Activated naive CD8-positive, alpha-beta T cell treated with anti-CD3 and anti-CD28 coated beads for 36 hours (primary cell): Measurements from ENCODE around the gene ABCF2. TPM values are rescaled to one million over a fixed set of nuclear protein-coding genes. Genes with fewer than 3 reads are reported as not detected.
A peak's percentile ranks its signal among the peaks of the same experiment; 100 is the strongest.

ENCODE experiments used
- DNase-seq: peaks from one replicate; pipeline ENCODE4 v3.0.0; 2021
- H3K27ac Mint-ChIP-seq: one replicate; pipeline ENCODE4 v1.8.0; 2022; ENCODE audit warnings: mild to moderate bottlenecking, moderate library complexity, mixed read lengths
- H3K27me3 Mint-ChIP-seq: one replicate; pipeline ENCODE4 v1.8.0; 2022; ENCODE audit warnings: mild to moderate bottlenecking, mixed read lengths
- H3K36me3 Mint-ChIP-seq: one replicate; pipeline ENCODE4 v1.8.0; 2021; ENCODE audit warnings: mild to moderate bottlenecking, mixed read lengths
- H3K4me1 Mint-ChIP-seq: one replicate; pipeline ENCODE4 v1.8.0; 2021; ENCODE audit warnings: mixed read lengths
- H3K4me3 Mint-ChIP-seq: one replicate; pipeline ENCODE4 v1.8.0; 2022; ENCODE audit warnings: mild to moderate bottlenecking, moderate library complexity, mixed read lengths
- H3K9me3 Mint-ChIP-seq: one replicate; pipeline ENCODE4 v1.8.0; 2022; ENCODE audit warnings: mixed read lengths
- total RNA-seq, 2 experiments: library from RNA; stranded (reverse); gene quantifications; one replicate each; pipeline ENCODE4 v1.2.3, GENCODE V29; 2021

ABCF2 gene
- total RNA-seq, 2 experiments from 2014 or later: 85.2 to 87.5 TPM

DNA sequence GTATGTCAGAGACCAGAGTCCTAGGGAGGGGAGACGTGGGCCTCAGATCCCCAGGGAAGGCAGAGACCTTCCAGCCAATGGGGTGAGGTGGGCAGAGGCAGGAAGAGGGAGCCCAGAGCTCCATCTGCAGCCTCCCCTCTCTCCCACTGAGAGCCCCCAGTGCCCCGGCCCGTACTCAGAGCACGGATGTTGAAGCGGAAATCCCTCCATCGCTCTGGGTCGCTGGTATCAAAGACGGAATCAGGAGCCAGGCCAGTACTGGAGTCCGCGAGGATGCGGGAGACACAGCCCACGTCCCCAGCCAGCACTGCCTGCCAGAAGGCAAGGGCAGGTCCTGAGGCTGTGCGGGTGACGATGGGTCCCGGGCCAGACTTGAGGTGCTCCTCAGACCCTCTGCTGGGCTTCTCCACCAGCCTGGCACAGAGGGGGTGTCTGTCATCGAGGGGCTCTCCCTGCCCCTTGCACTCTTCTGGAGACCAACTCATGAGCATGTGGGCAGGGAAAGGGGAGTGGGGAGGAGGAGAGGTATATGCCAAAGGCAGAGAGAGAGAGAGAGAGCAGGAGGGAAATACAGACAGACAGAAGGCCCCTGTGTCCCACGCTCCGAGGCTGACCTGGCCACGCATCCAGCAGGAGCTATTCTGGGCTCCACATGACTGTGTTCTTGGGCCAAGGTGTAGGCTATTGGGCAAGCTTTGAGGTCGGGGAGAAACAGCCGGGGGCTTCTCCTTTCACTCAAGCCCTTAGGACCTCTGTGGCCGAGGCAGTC is 40.2 kb downstream of the ABCF2 start, which contains the start of gene ASB10:
Gene ASB10 (minus strand): TSS at position 611 of the 769 bp plus-strand sequence. CDS start 120 bp downstream, at position 491.
- H3K4me3 Mint-ChIP-seq: no peak within 1 kb of the TSS
- H3K27me3 Mint-ChIP-seq: peaks cover 4% of the 10 kb centered on the region
- H3K27ac Mint-ChIP-seq: no peak within 1 kb of the TSS
- H3K4me1 Mint-ChIP-seq: no peaks in the 10 kb centered on the region
- no peak for DNase-seq
- H3K9me3 Mint-ChIP-seq: no peaks in the 10 kb centered on the region
- no peaks in the 10 kb centered on the region for H3K36me3 Mint-ChIP-seq

DNA sequence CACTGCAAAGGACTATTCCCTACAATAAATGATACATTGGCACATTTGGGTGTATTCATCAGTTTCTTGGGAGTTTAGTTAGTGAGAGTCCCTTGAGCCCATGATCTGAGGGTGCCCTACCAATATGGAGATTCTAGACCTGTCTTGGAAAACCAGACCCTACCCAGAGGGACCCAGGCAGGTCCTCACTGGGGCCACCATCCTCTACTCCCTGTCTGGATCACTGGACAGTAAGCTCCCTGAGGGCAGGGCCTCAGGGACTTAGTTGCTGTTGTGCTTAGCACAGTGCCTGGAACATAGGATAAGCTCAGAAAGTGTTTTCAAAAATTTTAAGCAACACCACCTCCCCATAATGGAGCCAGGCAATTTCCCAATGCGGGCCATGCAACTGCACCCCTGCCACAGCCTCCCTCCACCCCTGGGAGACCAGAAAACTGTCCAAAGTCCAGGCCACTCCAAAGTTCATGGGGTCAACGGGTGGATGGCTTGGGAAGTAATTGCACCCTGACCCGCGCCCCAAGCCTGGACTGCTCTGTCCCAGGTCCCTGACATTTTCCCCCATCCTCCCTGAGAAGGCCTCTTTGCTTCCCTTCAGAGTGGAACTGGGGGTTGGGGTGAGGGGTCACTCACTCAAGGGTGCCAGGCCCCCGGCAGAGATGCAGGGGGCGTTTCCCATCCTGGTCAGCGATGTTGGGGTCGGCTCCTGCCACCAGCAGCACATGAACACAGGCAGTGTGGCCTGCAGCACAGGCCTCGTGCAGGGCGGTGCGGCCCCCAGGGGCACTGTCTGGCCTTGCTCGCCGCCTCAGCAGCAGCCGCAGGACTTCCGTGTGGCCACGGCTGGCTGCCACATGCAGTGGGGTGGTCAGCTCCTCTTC is 41.0 kb downstream of the ABCF2 start:
- Mint-ChIP-seq H3K4me3 (no peak overlapping the region), H3K9me3 (no peaks in the 10 kb centered on the region), H3K27ac (no peak overlapping the region), H3K4me1 (no peaks in the 10 kb centered on the region), H3K36me3 (no peaks in the 10 kb centered on the region), H3K27me3 (peaks cover 5% of the 10 kb centered on the region)
- DNase-seq: no peak

GRCh38 chr7:151181011-151181431 is 46.0 kb downstream of the ABCF2 start:
- Mint-ChIP-seq H3K36me3 (no peaks in the 10 kb centered on the region), H3K27ac (no peak overlapping the region), H3K9me3 (no peaks in the 10 kb centered on the region), H3K27me3 (peaks cover 12% of the 10 kb centered on the region), H3K4me1 (no peaks in the 10 kb centered on the region), H3K4me3 (no peak overlapping the region)
- DNase-seq: no peak

DNA sequence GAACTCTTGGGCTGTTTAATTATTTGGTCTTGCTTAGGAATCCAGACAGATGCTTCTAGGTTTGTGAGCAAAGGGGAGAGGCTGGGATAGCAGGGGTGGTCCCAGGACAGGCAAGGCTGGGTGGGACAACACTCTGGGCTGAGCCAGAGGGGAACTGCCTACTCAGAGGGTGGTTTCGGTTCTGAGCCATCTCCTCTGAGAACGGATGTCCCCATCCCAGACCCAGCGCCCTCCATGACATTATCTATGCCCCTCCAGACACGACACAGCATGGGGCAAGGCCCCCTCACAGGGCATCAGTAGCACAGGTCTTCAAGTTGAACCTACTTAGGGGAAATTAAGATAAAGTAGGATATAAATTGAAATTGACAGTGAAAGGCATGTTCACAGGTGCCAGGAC is 47.1 kb downstream of the ABCF2 start:
- Mint-ChIP-seq H3K4me1 (no peaks in the 10 kb centered on the region), H3K27ac (no peak overlapping the region), H3K36me3 (no peaks in the 10 kb centered on the region), H3K9me3 (no peaks in the 10 kb centered on the region), H3K4me3 (no peak overlapping the region), H3K27me3 (peaks cover 23% of the 10 kb centered on the region)
- no peak for DNase-seq

DNA sequence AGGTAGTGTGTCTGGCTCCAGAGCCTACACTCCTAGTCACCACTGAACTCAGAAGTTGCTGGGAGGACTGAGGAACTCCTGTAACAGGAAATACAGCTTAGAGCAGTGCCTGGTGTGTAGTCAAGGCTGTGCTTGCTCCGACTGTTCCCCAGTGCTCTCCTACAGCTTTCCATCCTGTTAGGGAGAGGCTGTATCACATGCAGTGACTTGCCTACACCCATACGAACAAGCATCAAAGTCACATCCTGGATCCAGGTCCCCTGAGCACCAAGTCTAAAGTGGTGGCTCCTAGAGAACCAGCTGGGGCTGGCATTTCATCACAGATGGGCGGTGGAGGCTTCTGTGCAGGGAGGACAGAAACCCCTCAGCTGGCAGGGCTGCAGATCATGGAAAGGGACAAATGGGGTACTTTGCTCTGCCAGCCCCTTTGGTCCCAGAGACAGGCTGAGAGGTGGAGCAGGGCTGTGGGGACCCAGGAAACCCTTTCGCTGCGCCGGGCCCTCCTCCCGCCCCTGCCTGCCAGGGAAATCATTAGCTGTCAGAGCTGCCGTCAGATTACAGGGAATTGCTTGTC is 47.6 kb downstream of the ABCF2 start:
- Mint-ChIP-seq H3K4me3 (no peak overlapping the region), H3K9me3 (no peaks in the 10 kb centered on the region)

GRCh38 chr7:151178831-151179230 is 48.2 kb downstream of the ABCF2 start:
- Mint-ChIP-seq H3K4me3 (no peak overlapping the region), H3K4me1 (no peaks in the 10 kb centered on the region), H3K9me3 (no peaks in the 10 kb centered on the region), H3K27ac (no peak overlapping the region), H3K27me3 (peaks cover 30% of the 10 kb centered on the region), H3K36me3 (no peaks in the 10 kb centered on the region)
- DNase-seq: no peak

More for the DNA sequence above, 47.6 kb downstream of the ABCF2 start:
- no peak for DNase-seq
- H3K27ac Mint-ChIP-seq: no peak overlapping the region
- no peaks in the 10 kb centered on the region for H3K36me3 Mint-ChIP-seq
- peaks cover 27% of the 10 kb centered on the region for H3K27me3 Mint-ChIP-seq
- H3K4me1 Mint-ChIP-seq: no peaks in the 10 kb centered on the region

DNA sequence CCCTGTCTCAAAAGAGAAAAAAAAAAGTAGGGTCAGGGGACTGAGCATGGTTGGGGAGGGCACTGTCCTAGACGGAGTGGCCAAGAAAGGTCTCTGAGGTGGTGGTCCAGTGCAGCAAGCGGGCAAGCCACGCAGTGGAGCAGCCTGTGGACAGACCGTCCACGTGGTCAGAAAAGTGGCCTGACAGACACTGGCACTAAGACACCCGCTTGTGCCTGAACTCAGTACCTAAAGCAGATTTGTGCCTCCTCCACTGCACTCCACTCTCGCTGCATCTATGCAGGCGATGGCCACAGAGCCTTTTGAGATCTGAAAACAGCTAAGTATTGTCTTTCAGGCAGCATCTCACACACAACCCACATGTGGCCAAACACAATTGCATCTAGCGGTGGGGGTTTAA is 48.8 kb downstream of the ABCF2 start:
- no peaks in the 10 kb centered on the region for H3K36me3 Mint-ChIP-seq
- H3K27ac Mint-ChIP-seq: no peak overlapping the region
- H3K4me1 Mint-ChIP-seq: no peaks in the 10 kb centered on the region
- no peak for DNase-seq
- H3K27me3 Mint-ChIP-seq: peaks cover 36% of the 10 kb centered on the region
- no peaks in the 10 kb centered on the region for H3K9me3 Mint-ChIP-seq
- no peak overlapping the region for H3K4me3 Mint-ChIP-seq

DNA sequence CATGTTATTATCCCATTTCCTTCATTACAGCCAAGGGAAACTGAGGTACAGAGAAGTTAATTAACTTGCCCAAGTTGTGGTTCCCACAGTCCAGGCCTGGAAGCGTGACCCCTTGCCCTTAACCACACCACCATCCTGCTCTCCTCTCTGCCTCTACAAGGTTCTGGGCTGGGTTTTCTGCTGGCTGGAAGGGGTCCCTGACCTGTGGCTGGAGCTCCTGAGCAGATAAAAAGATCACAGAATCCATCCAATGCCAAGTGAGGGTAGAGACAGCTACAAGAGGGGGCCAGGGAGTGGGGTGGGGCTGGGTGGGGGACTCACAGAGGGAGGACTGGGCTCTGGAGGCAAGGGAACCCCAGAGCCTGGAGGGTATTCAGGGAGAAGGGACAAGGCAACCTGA is 49.7 kb downstream of the ABCF2 start:
- no peak for DNase-seq
- Mint-ChIP-seq H3K27ac (no peak overlapping the region), H3K4me3 (no peak overlapping the region), H3K4me1 (peaks cover 6% of the 10 kb centered on the region), H3K36me3 (no peaks in the 10 kb centered on the region), H3K27me3 (peaks cover 46% of the 10 kb centered on the region), H3K9me3 (no peaks in the 10 kb centered on the region)

DNA sequence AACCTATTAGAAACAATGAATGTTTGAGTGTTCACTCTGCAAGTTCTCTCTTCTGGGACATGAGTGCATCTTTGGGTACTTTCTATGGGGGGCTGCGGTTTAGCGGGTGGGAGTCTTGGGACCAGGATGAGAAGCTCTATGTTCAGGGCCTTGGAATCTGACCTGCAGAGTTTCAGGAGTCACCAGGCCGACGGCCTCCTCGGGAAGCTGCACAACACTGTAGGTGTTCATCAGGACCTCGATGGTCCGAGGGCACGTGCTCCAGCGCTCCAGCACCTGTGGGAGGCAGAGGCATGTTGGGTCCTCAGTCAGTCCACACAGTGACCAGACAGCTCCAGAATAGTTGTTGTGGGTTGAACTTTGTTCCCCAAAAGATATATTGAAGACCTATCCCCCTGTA is 50.6 kb downstream of the ABCF2 start:
- Mint-ChIP-seq H3K27me3 (peaks cover 47% of the 10 kb centered on the region), H3K27ac (no peak overlapping the region), H3K4me3 (no peak overlapping the region), H3K9me3 (no peaks in the 10 kb centered on the region), H3K4me1 (peaks cover 9% of the 10 kb centered on the region), H3K36me3 (no peaks in the 10 kb centered on the region)
- DNase-seq: no peak

DNA sequence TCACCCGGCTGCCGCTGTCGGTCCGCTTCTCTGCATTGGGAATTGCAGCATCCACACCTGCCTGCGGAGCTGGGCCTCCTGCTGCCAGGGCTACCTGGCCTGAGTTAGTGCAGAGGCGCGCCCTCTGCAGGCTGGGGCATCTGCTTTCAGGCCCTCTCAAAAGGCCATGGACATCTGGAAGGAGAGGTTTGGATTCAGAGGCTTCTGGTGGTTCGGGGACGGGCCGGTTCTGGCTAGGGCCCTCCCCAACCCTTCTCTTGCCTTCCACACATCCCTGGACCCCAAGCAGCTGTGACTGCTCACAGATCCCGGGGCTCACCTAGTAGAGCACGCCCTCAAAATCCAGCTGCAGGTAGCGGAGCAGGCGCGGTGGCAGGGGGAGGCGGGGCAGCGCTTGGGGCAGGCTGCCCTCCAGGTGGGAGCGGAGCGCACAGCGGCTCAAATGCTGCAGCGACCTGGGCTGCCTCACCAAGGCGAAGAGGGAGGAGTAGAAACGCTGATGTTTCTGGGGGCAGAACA is 51.2 kb downstream of the ABCF2 start:
- Mint-ChIP-seq H3K9me3 (no peaks in the 10 kb centered on the region), H3K27ac (no peak overlapping the region), H3K27me3 (peaks cover 53% of the 10 kb centered on the region), H3K4me1 (peaks cover 9% of the 10 kb centered on the region), H3K36me3 (no peaks in the 10 kb centered on the region), H3K4me3 (no peak overlapping the region)
- no peak for DNase-seq

DNA sequence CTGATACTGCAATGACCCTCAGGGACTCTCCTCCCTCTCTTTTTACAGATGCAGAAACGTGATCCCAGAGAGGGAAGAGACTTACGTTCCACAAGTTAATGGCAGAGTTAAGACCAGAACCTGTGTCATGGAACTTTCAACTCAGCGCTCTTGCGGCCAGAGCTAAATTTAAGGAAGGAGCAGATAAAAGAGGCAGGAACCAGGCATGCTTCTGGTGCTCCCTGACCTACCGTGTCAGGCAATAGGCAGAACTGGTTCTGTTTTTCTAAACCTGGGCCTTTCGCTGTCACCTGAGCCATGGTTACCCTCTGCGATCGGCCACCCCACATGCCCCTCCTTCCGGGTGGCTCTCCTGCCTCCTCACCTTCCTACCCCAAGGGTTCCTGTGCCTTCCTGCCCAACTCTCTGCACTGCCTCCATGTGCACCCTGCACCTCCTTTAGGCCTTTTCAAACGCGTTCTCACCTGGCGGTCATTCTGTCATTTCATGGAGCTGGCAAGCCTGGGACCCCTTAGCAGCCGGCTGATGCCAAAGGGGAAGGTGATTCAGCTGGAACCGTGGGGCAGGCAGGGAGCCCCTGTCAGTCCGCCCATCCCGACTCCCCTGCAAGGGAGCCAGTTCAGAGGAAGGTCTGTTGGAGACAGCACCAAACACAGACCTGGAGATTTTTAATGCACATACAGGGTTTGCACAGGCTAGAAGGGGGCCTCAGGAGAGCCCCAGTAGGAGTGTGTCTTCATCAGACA is 51.8 kb downstream of the ABCF2 start:
- no peak for DNase-seq
- Mint-ChIP-seq H3K27me3 (peaks cover 58% of the 10 kb centered on the region), H3K27ac (no peak overlapping the region), H3K36me3 (no peaks in the 10 kb centered on the region), H3K4me3 (no peak overlapping the region), H3K4me1 (peaks cover 9% of the 10 kb centered on the region), H3K9me3 (no peaks in the 10 kb centered on the region)

DNA sequence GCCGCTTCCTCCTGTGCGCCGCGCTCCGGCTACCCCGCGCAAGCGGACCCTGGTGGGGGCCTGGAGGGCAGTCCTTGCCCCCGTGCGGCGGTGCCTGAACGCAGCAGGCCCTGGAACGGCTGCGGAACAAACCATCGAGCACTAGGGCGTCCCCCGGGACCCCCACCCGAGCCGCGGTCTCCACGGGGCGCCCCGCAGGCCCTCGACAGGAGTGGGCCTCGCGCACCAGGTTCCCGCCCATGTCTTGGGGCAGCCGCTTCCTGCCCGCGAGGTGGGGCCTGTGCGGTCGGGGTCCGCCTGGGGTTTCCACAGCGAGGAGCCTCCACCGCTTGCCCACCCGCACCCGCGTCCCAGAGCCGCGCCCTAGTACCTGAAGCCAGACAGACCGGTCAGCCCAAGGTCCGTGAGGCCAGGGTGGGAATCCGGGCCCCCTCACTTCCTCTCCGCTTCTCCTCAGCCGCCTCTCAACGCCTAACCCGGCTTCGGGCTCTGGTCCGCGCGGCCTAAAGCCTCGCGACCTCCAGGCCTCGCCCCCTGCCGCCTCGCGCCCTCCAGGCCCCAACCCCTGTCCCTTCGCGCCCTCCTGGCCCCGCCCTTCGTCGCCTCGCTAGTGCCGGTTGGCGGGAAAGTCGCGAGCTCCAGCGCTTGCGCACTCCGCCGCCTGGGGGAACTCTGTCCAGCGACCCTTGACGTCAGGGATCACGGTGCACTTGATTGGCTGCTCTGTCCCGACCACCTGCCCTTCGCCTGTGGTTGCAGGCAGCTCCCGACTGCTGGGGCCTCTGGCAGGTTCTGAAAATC is 52.6 kb downstream of the ABCF2 start:
- Mint-ChIP-seq H3K27ac (no peak overlapping the region), H3K4me1 (peaks cover 9% of the 10 kb centered on the region), H3K27me3 (peaks cover 66% of the 10 kb centered on the region), H3K9me3 (no peaks in the 10 kb centered on the region), H3K36me3 (no peaks in the 10 kb centered on the region), H3K4me3 (no peak overlapping the region)
- peak; percentile 63 for DNase-seq

- no peak for DNase-seq
- Mint-ChIP-seq H3K9me3 (no peaks in the 10 kb centered on the region), H3K4me1 (peaks cover 9% of the 10 kb centered on the region), H3K36me3 (no peaks in the 10 kb centered on the region), H3K27me3 (peaks cover 74% of the 10 kb centered on the region), H3K27ac (no peak overlapping the region), H3K4me3 (no peak overlapping the region)
These were observed 53.4 kb downstream of the ABCF2 start for GRCh38 chr7:151173386-151174245.
